ENCODE data around the gene ID4.

The ID4 gene

GRCh38 chr6:19836799-19837510 lies at the start of gene ID4:
Gene ID4, plus strand, starts transcription at chr6:19837370. Its CDS starts 385 bp downstream, at chr6:19837755.
- DNase-seq = peak; percentile 80

- no peak for DNase-seq
Observed at GRCh38 chr6:19788686-19789085, 48.5 kb upstream of the ID4 start.

GRCh38 chr6:19789100-19789803 lies 47.9 kb upstream of the ID4 start:
- DNase-seq = no peak

GRCh38 chr6:19791267-19791666 lies 45.9 kb upstream of the ID4 start:
- DNase-seq = no peak

GRCh38 chr6:19795211-19795610 lies 42.0 kb upstream of the ID4 start:
- DNase-seq = no peak

- no peak for DNase-seq
Observed at GRCh38 chr6:19796452-19796851, 40.7 kb upstream of the ID4 start.

GRCh38 chr6:19798362-19798761 lies 38.8 kb upstream of the ID4 start:
- DNase-seq = no peak

GRCh38 chr6:19802656-19803055 lies 34.5 kb upstream of the ID4 start:
- no peak for DNase-seq

GRCh38 chr6:19803331-19804204 lies 33.6 kb upstream of the ID4 start:
- DNase-seq = no peak

GRCh38 chr6:19804205-19805128 lies 32.7 kb upstream of the ID4 start:
- peak; percentile 97 for DNase-seq

GRCh38 chr6:19805129-19805481 lies 32.1 kb upstream of the ID4 start:
- DNase-seq = no peak

GRCh38 chr6:19806971-19807396 lies 30.2 kb upstream of the ID4 start:
- no peak for DNase-seq

- no peak for DNase-seq
Observed at GRCh38 chr6:19811397-19812079, 25.6 kb upstream of the ID4 start.

- DNase-seq = no peak
Observed at GRCh38 chr6:19812512-19813119, 24.6 kb upstream of the ID4 start.

GRCh38 chr6:19818805-19819204 lies 18.4 kb upstream of the ID4 start:
- no peak for DNase-seq

GRCh38 chr6:19824058-19824807 lies 12.9 kb upstream of the ID4 start:
- no peak for DNase-seq

- no peak for DNase-seq
Observed at GRCh38 chr6:19827247-19827646, 9.9 kb upstream of the ID4 start.

GRCh38 chr6:19827903-19828302 lies 9.3 kb upstream of the ID4 start:
- DNase-seq = no peak

GRCh38 chr6:19830171-19830570 lies 7.0 kb upstream of the ID4 start:
- no peak for DNase-seq

GRCh38 chr6:19831358-19831757 lies 5.8 kb upstream of the ID4 start:
- no peak for DNase-seq

- DNase-seq = no peak
Observed at GRCh38 chr6:19833947-19834346, 3.2 kb upstream of the ID4 start.

Measured in NCI-H2029 treated with DMSO at 0.1 percent for 48 hours (cell line).